GM12878 (cell line): ENCODE results near the gene IFT52. TPM values are rescaled to one million over a fixed set of nuclear protein-coding genes. Genes with fewer than 3 reads are reported as not detected.

Source experiments
- ATAC-seq: fragments of 200-7000 bp; cut with Tn5 transposase; 3 replicates; pipeline ENCODE4 v1.9.1; 2020; ENCODE audit warnings: mild to moderate bottlenecking, moderate library complexity
- BruUV-seq: library from RNA; stranded (reverse); fragments of 400-500 nt; replicated peaks from 2 replicates; lab custom pipeline; 2021; lab: Mats Ljungman, UMichigan
- CTCF ChIA-PET: fragments of 300-600 bp; sonication (Branson Sonifier 250); formaldehyde crosslinking; extraction: SDS; loops from one replicate; lab custom pipeline; 2021; ENCODE audit warnings: inconsistent platforms; lab: Yijun Ruan, JAX
- POLR2A ChIA-PET: fragments of 350-600 bp; formaldehyde crosslinking; extraction: SDS; loops from one replicate; lab custom pipeline; 2021; ENCODE audit warnings: inconsistent platforms; lab: Charles Lee
- RAD21 ChIA-PET: fragments of 300-600 bp; sonication (Branson Sonifier 250); formaldehyde crosslinking; loops from one replicate; lab custom pipeline; 2023; ENCODE audit warnings: antibody characterized with exemption; ENCODE audit not compliant: unreplicated experiment; lab: Charles Lee
- SMC1A ChIA-PET: fragments of 300-600 bp; sonication (Branson Sonifier 250); formaldehyde crosslinking; loops from one replicate; lab custom pipeline; 2023; ENCODE audit not compliant: unreplicated experiment, uncharacterized antibody; lab: Charles Lee
- DNase-seq: peaks from one replicate; pipeline ENCODE4 v3.0.0-alpha.2; 2011; ENCODE audit warnings: low read depth, low spot score
- FAIRE-seq: peaks from 3 replicates; lab custom pipeline; 2011; peaks lifted over from hg19 to GRCh38; lab: Jason Lieb, UNC
- H2AFZ ChIP-seq: 2 replicates; pipeline ENCODE4 v1.6.0; 2011; ENCODE audit warnings: low read depth, low read length, control low read depth; ENCODE audit not compliant: control insufficient read depth
- H3K27ac ChIP-seq: 2 replicates; pipeline ENCODE4 v1.5.1; 2011; ENCODE audit warnings: control low read depth; ENCODE audit not compliant: control insufficient read depth, insufficient read depth
- H3K27me3 ChIP-seq, 2 experiments: replicated peaks in 1 of 2; 2 replicates each; pipeline versions ENCODE4 v1.6.0 to v1.6.1; 2011; ENCODE audit warnings: low read length in 1 of 2; ENCODE audit not compliant: control insufficient read depth in 2 of 2, insufficient read depth in 2 of 2
- H3K36me3 ChIP-seq, 2 experiments: 2 replicates each; pipeline ENCODE4 v1.5.1; 2011; ENCODE audit warnings: low read length in 1 of 2; ENCODE audit not compliant: control insufficient read depth in 2 of 2, insufficient read depth in 2 of 2
- H3K4me1 ChIP-seq: 2 replicates; pipeline ENCODE4 v1.6.1; 2011; ENCODE audit warnings: mild to moderate bottlenecking, low read length, moderate library complexity, mixed read lengths; ENCODE audit not compliant: control insufficient read depth, insufficient read depth
- H3K4me2 ChIP-seq: 2 replicates; pipeline ENCODE4 v1.6.0; 2011; ENCODE audit warnings: control low read depth; ENCODE audit not compliant: control insufficient read depth, insufficient read depth
- H3K4me3 ChIP-seq: fragments of 200-600 bp; sonication (generic); 2 replicates; pipeline ENCODE4 v1.5.1; 2016
- H3K79me2 ChIP-seq: 2 replicates; pipeline ENCODE4 v1.6.0; 2011; ENCODE audit warnings: low read length; ENCODE audit not compliant: control insufficient read depth, insufficient read depth
- H3K9ac ChIP-seq: 2 replicates; pipeline ENCODE4 v1.8.0; 2011; ENCODE audit warnings: low read length, control low read depth, mixed read lengths; ENCODE audit not compliant: control insufficient read depth, insufficient read depth
- H3K9me3 ChIP-seq: replicated peaks from 3 replicates; pipeline ENCODE4 v1.5.1; 2011; ENCODE audit warnings: mild to moderate bottlenecking, low read length; ENCODE audit not compliant: control insufficient read depth, insufficient read depth
- H4K20me1 ChIP-seq: 2 replicates; pipeline ENCODE4 v1.6.0; 2011; ENCODE audit not compliant: control insufficient read depth, insufficient read depth
- CREB1 ChIP-seq: IDR thresholded peaks from 2 replicates; pipeline ENCODE4 v1.6.1; 2012; ENCODE audit warnings: low read depth, mild to moderate bottlenecking, inconsistent platforms
- MEF2B ChIP-seq: fragments of 450-650 bp; IDR thresholded peaks from 2 replicates; pipeline ENCODE4 v1.6.1; 2018; ENCODE audit warnings: mild to moderate bottlenecking, moderate library complexity; ENCODE audit not compliant: partially characterized antibody, poor library complexity, severe bottlenecking
- NBN ChIP-seq: fragments of 450-650 bp; IDR thresholded peaks from 2 replicates; pipeline ENCODE4 v1.6.1; 2016
- NFYA ChIP-seq: IDR thresholded peaks from 2 replicates; pipeline ENCODE4 v1.6.1; 2011; ENCODE audit warnings: low read depth, mild to moderate bottlenecking, low read length, improper control_type of control experiment, borderline replicate concordance
- NFYB ChIP-seq: IDR thresholded peaks from 2 replicates; pipeline ENCODE4 v1.6.1; 2011; ENCODE audit warnings: low read depth, mild to moderate bottlenecking, low read length, improper control_type of control experiment, moderate library complexity; ENCODE audit not compliant: insufficient read depth
- PAX5 ChIP-seq: IDR thresholded peaks from 2 replicates; pipeline ENCODE4 v1.6.1; 2011; ENCODE audit warnings: low read depth, low read length, borderline replicate concordance
- PAX8 ChIP-seq: fragments of 450-650 bp; IDR thresholded peaks from 2 replicates; pipeline ENCODE4 v1.6.1; 2017; ENCODE audit warnings: mild to moderate bottlenecking, moderate library complexity
- SMAD1 ChIP-seq: fragments of 450-650 bp; IDR thresholded peaks from 2 replicates; pipeline ENCODE4 v1.6.1; 2018; ENCODE audit warnings: mild to moderate bottlenecking, low read depth; ENCODE audit not compliant: partially characterized antibody
- STAT3 ChIP-seq: IDR thresholded peaks from 2 replicates; pipeline ENCODE4 v1.6.1; 2011; ENCODE audit warnings: low read depth, low read length, improper control_type of control experiment
- WGBS: methylation state at CpG from one replicate; pipeline ENCODE4 v1.1.6; 2016; ENCODE audit warnings: low lambda C conversion rate; ENCODE audit not compliant: insufficient replicate concordance, insufficient coverage; ENCODE audit errors: missing lambda C conversion rate; 5-methylcytosine and 5-hydroxymethylcytosine counted together
- in situ Hi-C: fragments of 300-500 bp; cut with MboI; formaldehyde crosslinking; loops from 9 replicates; pipeline ENCODE4 v1.14.3; 2018; ENCODE audit warnings: mixed read lengths
- intact Hi-C: fragments of 100-400 bp; cut with micrococcal nuclease; formaldehyde crosslinking; loops from one replicate; pipeline ENCODE4 v1.14.2; 2022; ENCODE audit not compliant: unreplicated experiment
- polyA plus RNA-seq, 11 experiments: library from polyadenylated mRNA; depleted of rRNA in 4 of 11; unstranded in 6 of 11; stranded (reverse) in 5 of 11; fragments of >200 nt; fragmentation: Nextera tagmentation in 4 of 11; fragmentation: Illumina TruSeq in 1 of 11; extraction: Ambion mirVana in 4 of 11; extraction: Trizol in 1 of 11; gene quantifications; 1 replicate in 1 of 11; 2 replicates in 10 of 11; pipeline versions ENCODE4 v1.2.1 to v1.2.3, GENCODE V29; 2011 to 2016; ENCODE audit warnings: inconsistent platforms in 2 of 11, missing spikeins in 2 of 11, low read depth in 1 of 11
- total RNA-seq, 4 experiments: library from RNA; depleted of rRNA in 3 of 4; stranded (reverse); fragments of >200 nt in 3 of 4; fragmentation: Illumina TruSeq in 1 of 4; extraction: Trizol in 1 of 4; gene quantifications; 2 replicates each; pipeline versions ENCODE4 v1.2.1 to v1.2.3, GENCODE V29; 2013 to 2021
- TF ChIP-seq, protein P1 (sequence below): IDR thresholded peaks from 2 replicates; pipeline ENCODE4 v1.6.1; 2012; ENCODE audit warnings: low read depth, low read length, improper control_type of control experiment
- TF ChIP-seq, protein P2 (sequence below): fragments of 450-650 bp; IDR thresholded peaks from 2 replicates; pipeline ENCODE4 v1.6.1; 2017; ENCODE audit warnings: mild to moderate bottlenecking, low read depth, inconsistent platforms; ENCODE audit not compliant: poor library complexity, severe bottlenecking
- TF ChIP-seq, protein P3 (sequence below): fragments of 450-650 bp; IDR thresholded peaks from 2 replicates; pipeline ENCODE4 v1.6.1; 2017; ENCODE audit warnings: borderline replicate concordance
- TF ChIP-seq, protein P4 (sequence below): fragments of 450-650 bp; IDR thresholded peaks from 2 replicates; pipeline ENCODE4 v1.6.1; 2016; ENCODE audit warnings: mild to moderate bottlenecking

The IFT52 gene
- total and polyA plus RNA-seq, 10 of the 15 experiments (the other 5 are each of a cell fraction or from before 2014, with no cell fraction given) = 18.1 to 30.5 (median 26.0) TPM

DNA sequence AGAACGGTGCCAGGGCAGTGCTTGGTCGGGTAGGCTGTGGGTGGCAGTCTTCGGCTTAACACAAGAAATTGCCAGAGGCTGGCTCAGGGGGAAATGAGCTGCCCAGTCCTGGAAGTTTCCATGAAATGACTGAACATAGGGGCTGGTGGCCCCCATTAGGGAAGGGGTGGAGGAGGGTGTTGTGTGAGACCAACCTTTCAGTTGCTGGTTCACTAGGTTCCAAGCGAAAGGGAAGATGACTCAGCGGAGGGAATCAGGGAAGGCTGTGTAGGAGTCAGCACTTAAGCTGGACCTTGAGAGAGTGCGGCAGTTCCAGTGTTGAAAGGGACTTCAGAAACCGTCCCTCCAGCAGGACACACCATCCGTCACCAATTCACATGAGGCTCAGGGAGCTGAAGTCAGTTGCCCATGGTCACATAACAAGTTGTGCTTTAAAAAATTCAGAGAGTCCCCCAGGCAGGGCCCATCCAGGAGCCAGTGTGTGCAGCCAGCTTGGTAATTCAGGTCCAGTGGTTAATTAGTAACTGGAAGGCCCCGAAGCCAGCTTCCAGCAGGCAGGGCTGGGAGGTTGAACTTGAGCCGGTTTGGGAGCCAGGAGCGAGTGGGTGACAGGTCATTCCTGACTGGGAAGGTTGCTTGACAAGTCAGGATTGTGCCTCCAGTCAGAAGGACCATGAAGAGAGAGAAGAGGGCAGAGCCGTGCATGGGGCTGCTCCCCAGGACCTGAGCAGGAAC lies 32.2 kb upstream of the IFT52 start, which contains the start of gene SGK2:
Gene SGK2 (plus strand): TSS at position 616 of the 735 bp plus-strand sequence. CDS start 7,469 bp downstream, outside the sequence.
- 43% methylated on average over 12 of the region's 12 CpGs for WGBS
- Histone ChIP-seq H3K27ac (no peak within 1 kb of the TSS), H3K79me2 (no peaks in the 10 kb centered on the region), H4K20me1 (no peaks in the 10 kb centered on the region), H2AFZ (no peak within 1 kb of the TSS), H3K4me2 (no peak within 1 kb of the TSS), H3K27me3 (no peaks in the 10 kb centered on the region), H3K9ac (no peak within 1 kb of the TSS), H3K4me3 (no peak within 1 kb of the TSS), H3K9me3 (no peaks in the 10 kb centered on the region), H3K36me3 (no peaks in the 10 kb centered on the region), H3K4me1 (no peaks in the 10 kb centered on the region)
- in situ Hi-C loops (no loop called here), intact Hi-C loops (no loop called here)
- ATAC-seq = no peak
- POLR2A ChIA-PET = no interaction called here
- BruUV-seq = no TSS peak
- no peak for DNase-seq
- FAIRE-seq = no peak
- SMC1A ChIA-PET = interaction anchor here (1.6 kb wide), 1 partner anchor 11 kb away, joined by 8 read pairs; no protein-coding TSS in a partner anchor
- RAD21 ChIA-PET = no interaction called here
- TF ChIP-seq, protein P1, sequence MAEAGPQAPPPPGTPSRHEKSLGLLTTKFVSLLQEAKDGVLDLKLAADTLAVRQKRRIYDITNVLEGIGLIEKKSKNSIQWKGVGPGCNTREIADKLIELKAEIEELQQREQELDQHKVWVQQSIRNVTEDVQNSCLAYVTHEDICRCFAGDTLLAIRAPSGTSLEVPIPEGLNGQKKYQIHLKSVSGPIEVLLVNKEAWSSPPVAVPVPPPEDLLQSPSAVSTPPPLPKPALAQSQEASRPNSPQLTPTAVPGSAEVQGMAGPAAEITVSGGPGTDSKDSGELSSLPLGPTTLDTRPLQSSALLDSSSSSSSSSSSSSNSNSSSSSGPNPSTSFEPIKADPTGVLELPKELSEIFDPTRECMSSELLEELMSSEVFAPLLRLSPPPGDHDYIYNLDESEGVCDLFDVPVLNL = no peak
- no peak for TF ChIP-seq SMAD1
- TF ChIP-seq NFYB = no peak
- TF ChIP-seq CREB1 = no peak
- TF ChIP-seq STAT3 = no peak
- no peak for TF ChIP-seq MEF2B
- TF ChIP-seq, protein P2, sequence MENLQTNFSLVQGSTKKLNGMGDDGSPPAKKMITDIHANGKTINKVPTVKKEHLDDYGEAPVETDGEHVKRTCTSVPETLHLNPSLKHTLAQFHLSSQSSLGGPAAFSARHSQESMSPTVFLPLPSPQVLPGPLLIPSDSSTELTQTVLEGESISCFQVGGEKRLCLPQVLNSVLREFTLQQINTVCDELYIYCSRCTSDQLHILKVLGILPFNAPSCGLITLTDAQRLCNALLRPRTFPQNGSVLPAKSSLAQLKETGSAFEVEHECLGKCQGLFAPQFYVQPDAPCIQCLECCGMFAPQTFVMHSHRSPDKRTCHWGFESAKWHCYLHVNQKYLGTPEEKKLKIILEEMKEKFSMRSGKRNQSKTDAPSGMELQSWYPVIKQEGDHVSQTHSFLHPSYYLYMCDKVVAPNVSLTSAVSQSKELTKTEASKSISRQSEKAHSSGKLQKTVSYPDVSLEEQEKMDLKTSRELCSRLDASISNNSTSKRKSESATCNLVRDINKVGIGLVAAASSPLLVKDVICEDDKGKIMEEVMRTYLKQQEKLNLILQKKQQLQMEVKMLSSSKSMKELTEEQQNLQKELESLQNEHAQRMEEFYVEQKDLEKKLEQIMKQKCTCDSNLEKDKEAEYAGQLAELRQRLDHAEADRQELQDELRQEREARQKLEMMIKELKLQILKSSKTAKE = no peak
- TF ChIP-seq NFYA = no peak
- TF ChIP-seq PAX5 = no peak
- no peak for TF ChIP-seq PAX8
- TF ChIP-seq, protein P3, sequence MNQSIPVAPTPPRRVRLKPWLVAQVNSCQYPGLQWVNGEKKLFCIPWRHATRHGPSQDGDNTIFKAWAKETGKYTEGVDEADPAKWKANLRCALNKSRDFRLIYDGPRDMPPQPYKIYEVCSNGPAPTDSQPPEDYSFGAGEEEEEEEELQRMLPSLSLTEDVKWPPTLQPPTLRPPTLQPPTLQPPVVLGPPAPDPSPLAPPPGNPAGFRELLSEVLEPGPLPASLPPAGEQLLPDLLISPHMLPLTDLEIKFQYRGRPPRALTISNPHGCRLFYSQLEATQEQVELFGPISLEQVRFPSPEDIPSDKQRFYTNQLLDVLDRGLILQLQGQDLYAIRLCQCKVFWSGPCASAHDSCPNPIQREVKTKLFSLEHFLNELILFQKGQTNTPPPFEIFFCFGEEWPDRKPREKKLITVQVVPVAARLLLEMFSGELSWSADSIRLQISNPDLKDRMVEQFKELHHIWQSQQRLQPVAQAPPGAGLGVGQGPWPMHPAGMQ = no peak
- no peak for TF ChIP-seq NBN
- TF ChIP-seq, protein P4, sequence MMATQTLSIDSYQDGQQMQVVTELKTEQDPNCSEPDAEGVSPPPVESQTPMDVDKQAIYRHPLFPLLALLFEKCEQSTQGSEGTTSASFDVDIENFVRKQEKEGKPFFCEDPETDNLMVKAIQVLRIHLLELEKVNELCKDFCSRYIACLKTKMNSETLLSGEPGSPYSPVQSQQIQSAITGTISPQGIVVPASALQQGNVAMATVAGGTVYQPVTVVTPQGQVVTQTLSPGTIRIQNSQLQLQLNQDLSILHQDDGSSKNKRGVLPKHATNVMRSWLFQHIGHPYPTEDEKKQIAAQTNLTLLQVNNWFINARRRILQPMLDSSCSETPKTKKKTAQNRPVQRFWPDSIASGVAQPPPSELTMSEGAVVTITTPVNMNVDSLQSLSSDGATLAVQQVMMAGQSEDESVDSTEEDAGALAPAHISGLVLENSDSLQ = no peak
- CTCF ChIA-PET = interaction anchor here (0.6 to 2.4 kb wide), 3 partner anchors 20 to 62 kb away, joined by 3 to 7 read pairs (median 6); no protein-coding TSS in a partner anchor
